Measurements from ENCODE around the gene LCP1.

Gene LCP1

GRCh38 chr13:46102255-46102605 is 79.7 kb downstream of the LCP1 start:
- no peak for DNase-seq (ENCODE audit: low read depth in 3 of 3)

- DNase-seq (ENCODE audit: low read depth in 3 of 3) = no peak
Measured at GRCh38 chr13:46101484-46102254, 80.3 kb downstream of the LCP1 start.

GRCh38 chr13:46101002-46101401 is 81.0 kb downstream of the LCP1 start:
- no peak for DNase-seq (ENCODE audit: low read depth in 3 of 3)

GRCh38 chr13:46100191-46100815 is 81.7 kb downstream of the LCP1 start:
- no peak for DNase-seq (ENCODE audit: low read depth in 3 of 3)

GRCh38 chr13:46097663-46098062 is 84.3 kb downstream of the LCP1 start:
- no peak for DNase-seq (ENCODE audit: low read depth in 3 of 3)

GRCh38 chr13:46097015-46097414 is 85.0 kb downstream of the LCP1 start:
- no peak for DNase-seq (ENCODE audit: low read depth in 3 of 3)

- no peak for DNase-seq (ENCODE audit: low read depth in 3 of 3)
Measured at GRCh38 chr13:46094478-46094877, 87.5 kb downstream of the LCP1 start.

GRCh38 chr13:46088821-46089562 is 93.0 kb downstream of the LCP1 start:
- no peak for DNase-seq (ENCODE audit: low read depth in 3 of 3)

- DNase-seq (ENCODE audit: low read depth in 3 of 3) = no peak
Measured at GRCh38 chr13:46087481-46087880, 94.5 kb downstream of the LCP1 start.

GRCh38 chr13:46086985-46087384 is 95.0 kb downstream of the LCP1 start:
- no peak for DNase-seq (ENCODE audit: low read depth in 3 of 3)

- DNase-seq (ENCODE audit: low read depth in 3 of 3) = no peak
Measured at GRCh38 chr13:46086421-46086922, 95.5 kb downstream of the LCP1 start.

- DNase-seq (ENCODE audit: low read depth in 3 of 3) = no peak
Measured at GRCh38 chr13:46085737-46086136, 96.2 kb downstream of the LCP1 start.

GRCh38 chr13:46082324-46082723 is 99.7 kb downstream of the LCP1 start:
- DNase-seq (ENCODE audit: low read depth in 3 of 3) = no peak

- no peak for DNase-seq (ENCODE audit: low read depth in 3 of 3)
Measured at GRCh38 chr13:46079770-46080169, 102.2 kb downstream of the LCP1 start.

GRCh38 chr13:46077265-46077664 is 104.7 kb downstream of the LCP1 start:
- DNase-seq (ENCODE audit: low read depth in 3 of 3) = no peak

- DNase-seq (ENCODE audit: low read depth in 3 of 3) = no peak
Measured at GRCh38 chr13:46076827-46077226, 105.2 kb downstream of the LCP1 start.

Measured in stimulated activated CD4-positive, alpha-beta T cell treated with anti-CD3 and anti-CD28 coated beads, TNF-alpha, amount 100 ng/mL, for 48 hours (primary cell).